BJ (cell line): ENCODE results near the gene VPS36. TPM values are rescaled to one million over a fixed set of nuclear protein-coding genes. Genes with fewer than 3 reads are reported as not detected.

Experiments used
- CTCF ChIA-PET: fragments of 350-600 bp; formaldehyde crosslinking; extraction: SDS; loops from one replicate; lab custom pipeline; 2021; ENCODE audit warnings: antibody characterized with exemption, inconsistent platforms; lab: Yijun Ruan, JAX
- POLR2A ChIA-PET: fragments of 300-600 bp; sonication (Branson Sonifier 250); formaldehyde crosslinking; extraction: SDS; loops from one replicate; lab custom pipeline; 2021; ENCODE audit warnings: antibody characterized with exemption; lab: Charles Lee
- DNase-seq: peaks from one replicate; pipeline ENCODE4 v3.0.0-alpha.2; 2011; ENCODE audit warnings: low read depth
- H3K27me3 ChIP-seq: 2 replicates; pipeline ENCODE4 v1.6.0; 2011; ENCODE audit warnings: low read length; ENCODE audit not compliant: control insufficient read depth, insufficient read depth
- H3K36me3 ChIP-seq: 2 replicates; pipeline ENCODE4 v1.5.1; 2011; ENCODE audit warnings: low read length; ENCODE audit not compliant: control insufficient read depth, insufficient read depth
- H3K4me3 ChIP-seq: 2 replicates; pipeline ENCODE4 v1.5.1; 2011; ENCODE audit warnings: low read depth, mild to moderate bottlenecking, control low read depth, low read length
- CTCF ChIP-seq: IDR thresholded peaks from 2 replicates; pipeline ENCODE4 v1.5.1; 2011; ENCODE audit warnings: low read depth, mild to moderate bottlenecking, control low read depth, inconsistent platforms, low read length, moderate library complexity; ENCODE audit not compliant: insufficient read depth
- polyA plus RNA-seq: library from polyadenylated mRNA; depleted of rRNA; stranded (reverse); fragments of >200 nt; gene quantifications from 2 replicates; pipeline ENCODE4 v1.2.3, GENCODE V29; 2011

Gene VPS36
- polyA plus RNA-seq, 1 experiment, result 10.0 TPM

GRCh38 chr13:52387721-52388120 is 62.7 kb downstream of the VPS36 start:
- DNase-seq, result no peak
- ChIA-PET CTCF (interaction anchor here (0.9 kb wide), 1 partner anchor 43 kb away, joined by 3 read pairs; no protein-coding TSS in a partner anchor), POLR2A (no interaction called here)
- no peak overlapping the region for H3K4me3 ChIP-seq
- no peaks in the 10 kb centered on the region for H3K27me3 ChIP-seq
- TF ChIP-seq CTCF, result no peak
- H3K36me3 ChIP-seq, result no peaks in the 10 kb centered on the region

- no peak for TF ChIP-seq CTCF
- Histone ChIP-seq H3K27me3 (no peaks in the 10 kb centered on the region), H3K4me3 (no peak overlapping the region), H3K36me3 (no peaks in the 10 kb centered on the region)
- DNase-seq, result no peak
- CTCF ChIA-PET, result interaction anchor here (1.0 kb wide), 1 partner anchor 11 kb away, joined by 3 read pairs; no protein-coding TSS in a partner anchor
- POLR2A ChIA-PET, result no interaction called here
These were observed 64.6 kb downstream of the VPS36 start for GRCh38 chr13:52385870-52386269.

- POLR2A ChIA-PET, result no interaction called here
- DNase-seq, result no peak
- Histone ChIP-seq H3K4me3 (no peak overlapping the region), H3K36me3 (peaks cover under 1% of the 10 kb centered on the region; the same call in 1 of the 2 replicates), H3K27me3 (no peaks in the 10 kb centered on the region)
- no peak for TF ChIP-seq CTCF
- CTCF ChIA-PET, result no interaction called here
These were observed 67.1 kb downstream of the VPS36 start for GRCh38 chr13:52383366-52383765.

- Histone ChIP-seq H3K27me3 (no peaks in the 10 kb centered on the region), H3K4me3 (no peak overlapping the region), H3K36me3 (peaks cover 5% of the 10 kb centered on the region)
- CTCF ChIA-PET, result no interaction called here
- POLR2A ChIA-PET, result no interaction called here
- TF ChIP-seq CTCF, result no peak
- no peak for DNase-seq
These were observed 72.1 kb downstream of the VPS36 start for GRCh38 chr13:52378312-52378711.

- Histone ChIP-seq H3K4me3 (no peak overlapping the region), H3K27me3 (no peaks in the 10 kb centered on the region), H3K36me3 (peaks cover 5% of the 10 kb centered on the region)
- DNase-seq, result no peak
- TF ChIP-seq CTCF, result no peak
- ChIA-PET CTCF (no interaction called here), POLR2A (no interaction called here)
These were observed 72.5 kb downstream of the VPS36 start for GRCh38 chr13:52377898-52378297.
